Measurements from ENCODE around the gene OGFOD3. TPM values are rescaled to one million over a fixed set of nuclear protein-coding genes. Genes with fewer than 3 reads are reported as not detected.

The OGFOD3 gene
- total RNA-seq, 2 donors from 2014 or later, result 26.4 to 32.4 TPM

DNA sequence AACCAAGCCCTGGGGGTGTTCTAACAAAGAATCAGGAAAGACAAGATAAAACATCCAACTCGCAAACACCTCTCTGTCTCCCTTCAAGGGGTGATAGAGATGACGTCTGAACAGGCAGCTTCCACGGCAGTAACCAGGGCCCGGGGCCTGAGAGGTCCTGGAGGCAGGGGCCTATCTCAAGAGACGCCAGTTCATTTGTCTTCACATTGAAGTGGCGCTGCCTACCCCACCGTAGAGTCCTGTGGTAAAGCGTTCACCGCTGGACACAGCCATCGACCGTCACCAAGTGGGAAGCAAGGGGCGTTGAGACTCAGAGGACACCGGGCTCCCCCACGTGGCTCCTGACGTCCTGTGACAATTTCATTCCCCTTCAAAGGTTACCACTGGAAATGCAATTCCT is 25.4 kb downstream of the OGFOD3 start:
- Histone ChIP-seq H3K4me3 (no peak overlapping the region), H3K9me3 (no peaks in the 10 kb centered on the region), H3K27me3 (no peaks in the 10 kb centered on the region), H3K36me3 (no peaks in the 10 kb centered on the region), H3K4me1 (peaks cover 0 to 5% of the 10 kb centered on the region in 2 donors), H3K27ac (no peak overlapping the region)
- no peak for DNase-seq (ENCODE audit: low spot score)
- TF ChIP-seq, protein P1, sequence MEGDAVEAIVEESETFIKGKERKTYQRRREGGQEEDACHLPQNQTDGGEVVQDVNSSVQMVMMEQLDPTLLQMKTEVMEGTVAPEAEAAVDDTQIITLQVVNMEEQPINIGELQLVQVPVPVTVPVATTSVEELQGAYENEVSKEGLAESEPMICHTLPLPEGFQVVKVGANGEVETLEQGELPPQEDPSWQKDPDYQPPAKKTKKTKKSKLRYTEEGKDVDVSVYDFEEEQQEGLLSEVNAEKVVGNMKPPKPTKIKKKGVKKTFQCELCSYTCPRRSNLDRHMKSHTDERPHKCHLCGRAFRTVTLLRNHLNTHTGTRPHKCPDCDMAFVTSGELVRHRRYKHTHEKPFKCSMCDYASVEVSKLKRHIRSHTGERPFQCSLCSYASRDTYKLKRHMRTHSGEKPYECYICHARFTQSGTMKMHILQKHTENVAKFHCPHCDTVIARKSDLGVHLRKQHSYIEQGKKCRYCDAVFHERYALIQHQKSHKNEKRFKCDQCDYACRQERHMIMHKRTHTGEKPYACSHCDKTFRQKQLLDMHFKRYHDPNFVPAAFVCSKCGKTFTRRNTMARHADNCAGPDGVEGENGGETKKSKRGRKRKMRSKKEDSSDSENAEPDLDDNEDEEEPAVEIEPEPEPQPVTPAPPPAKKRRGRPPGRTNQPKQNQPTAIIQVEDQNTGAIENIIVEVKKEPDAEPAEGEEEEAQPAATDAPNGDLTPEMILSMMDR (IDR thresholded peaks at IDR 0.05), result no peak

DNA sequence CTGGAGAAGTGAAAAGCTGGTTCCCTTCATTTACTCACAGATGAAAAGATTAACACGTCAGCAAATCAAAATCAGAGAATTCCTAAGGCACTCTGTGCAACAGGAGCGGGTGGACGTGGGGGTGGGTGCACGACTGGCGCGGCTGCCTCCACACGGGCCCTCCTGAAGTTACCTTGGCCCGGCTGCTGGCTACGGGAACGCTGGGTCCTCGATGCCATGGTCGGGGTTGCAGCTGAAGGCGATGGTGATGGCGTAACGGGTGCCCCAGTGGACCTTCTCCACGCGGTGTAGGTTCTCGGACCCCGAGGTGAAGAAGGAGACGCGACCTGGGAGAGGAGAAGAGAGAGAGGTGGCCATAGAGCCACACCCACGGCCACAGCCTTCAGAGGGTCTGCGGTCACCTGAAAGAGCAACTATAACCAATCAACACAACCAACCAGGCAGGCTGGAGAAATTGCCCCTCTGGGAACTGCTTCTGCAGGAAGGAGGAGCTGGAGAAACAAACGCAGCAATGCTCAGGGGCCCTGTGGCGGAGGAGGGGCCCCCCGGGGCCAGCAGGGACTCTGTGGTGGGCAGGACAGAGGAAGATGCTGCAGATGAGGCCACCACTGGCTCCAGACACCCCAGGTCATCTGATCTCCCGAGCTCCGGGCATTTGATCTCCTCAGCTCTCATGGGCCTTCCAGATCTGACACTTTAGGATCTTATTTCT is 26.0 kb downstream of the OGFOD3 start:
- DNase-seq (ENCODE audit: low spot score), result no peak
- Histone ChIP-seq H3K27me3 (no peaks in the 10 kb centered on the region), H3K36me3 (no peaks in the 10 kb centered on the region), H3K9me3 (no peaks in the 10 kb centered on the region), H3K4me1 (peaks cover 0 to 5% of the 10 kb centered on the region in 2 donors), H3K27ac (no peak overlapping the region), H3K4me3 (no peak overlapping the region)
- TF ChIP-seq, protein P1 (IDR thresholded peaks at IDR 0.05), result no peak

DNA sequence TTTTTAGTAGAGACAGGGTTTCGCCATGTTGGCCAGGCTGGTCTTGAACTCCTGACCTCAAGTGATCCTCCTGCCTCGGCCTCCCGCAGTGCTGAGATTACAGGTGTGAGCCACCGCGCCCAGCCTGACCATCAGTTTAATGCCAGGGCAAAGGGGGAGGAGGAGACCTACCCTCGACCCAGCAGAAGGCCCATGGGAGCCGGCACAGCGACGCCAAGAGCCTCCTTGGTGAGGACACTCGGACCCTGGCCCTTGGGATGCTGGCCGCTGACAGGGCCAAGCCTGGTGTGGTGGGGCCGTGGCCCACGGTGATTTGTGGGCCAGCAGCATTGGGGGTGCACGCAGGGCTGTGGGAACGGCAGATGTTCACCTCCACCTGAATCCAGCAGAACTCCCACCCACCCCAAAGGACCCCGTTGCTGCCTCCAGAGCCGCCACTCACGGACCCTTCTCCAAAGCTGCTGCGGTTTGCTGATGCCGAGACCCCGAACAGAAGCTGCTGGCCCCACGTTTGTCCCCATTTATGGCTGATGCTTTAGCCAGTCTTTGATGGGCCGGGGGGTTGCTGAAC is 26.8 kb downstream of the OGFOD3 start:
- peaks cover 0 to 10% of the 10 kb centered on the region in 2 donors for H3K4me1 ChIP-seq
- no peak for DNase-seq (ENCODE audit: low spot score)

DNA sequence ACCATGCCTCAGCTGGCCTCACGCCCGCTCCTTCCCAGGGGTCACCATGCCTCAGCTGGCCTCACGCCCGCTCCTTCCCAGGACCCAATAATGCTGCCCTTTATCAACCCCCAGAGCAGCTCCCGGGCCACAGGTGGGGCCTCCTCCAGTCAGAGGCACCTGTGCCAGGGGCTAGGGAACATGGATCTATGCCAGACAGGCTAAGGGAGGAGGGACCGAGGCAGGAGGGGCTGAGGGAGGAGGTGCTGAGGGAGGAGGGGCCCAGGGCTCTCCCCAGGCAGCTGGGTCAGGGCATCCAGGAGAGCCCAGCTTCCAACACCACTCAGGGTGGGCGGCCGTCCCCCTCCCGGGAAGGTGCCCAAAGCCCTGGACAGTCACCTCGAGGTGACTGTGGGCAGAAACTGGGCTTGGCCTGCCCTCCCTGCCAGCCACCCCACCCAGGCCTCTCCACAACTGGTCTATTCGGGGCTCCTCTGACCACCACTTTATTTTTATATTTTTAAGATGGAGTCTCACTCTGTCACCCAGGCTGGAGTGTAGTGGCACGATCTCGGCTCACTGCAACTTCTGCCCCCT is 27.4 kb downstream of the OGFOD3 start:
- H3K4me1 ChIP-seq, result peaks cover 0 to 14% of the 10 kb centered on the region in 2 donors
- TF ChIP-seq, protein P1 (IDR thresholded peaks at IDR 0.05), result no peak
- H3K27me3 ChIP-seq, result no peaks in the 10 kb centered on the region
- no peak for DNase-seq (ENCODE audit: low spot score)
- no peaks in the 10 kb centered on the region for H3K9me3 ChIP-seq
- H3K27ac ChIP-seq, result no peak overlapping the region
- no peak overlapping the region for H3K4me3 ChIP-seq
- H3K36me3 ChIP-seq, result no peaks in the 10 kb centered on the region

More for the DNA sequence above, 26.8 kb downstream of the OGFOD3 start:
- H3K4me3 ChIP-seq, result no peak overlapping the region
- TF ChIP-seq, protein P1 (IDR thresholded peaks at IDR 0.05), result no peak
- H3K27ac ChIP-seq, result no peak overlapping the region
- no peaks in the 10 kb centered on the region for H3K9me3 ChIP-seq
- H3K27me3 ChIP-seq, result no peaks in the 10 kb centered on the region
- H3K36me3 ChIP-seq, result no peaks in the 10 kb centered on the region

DNA sequence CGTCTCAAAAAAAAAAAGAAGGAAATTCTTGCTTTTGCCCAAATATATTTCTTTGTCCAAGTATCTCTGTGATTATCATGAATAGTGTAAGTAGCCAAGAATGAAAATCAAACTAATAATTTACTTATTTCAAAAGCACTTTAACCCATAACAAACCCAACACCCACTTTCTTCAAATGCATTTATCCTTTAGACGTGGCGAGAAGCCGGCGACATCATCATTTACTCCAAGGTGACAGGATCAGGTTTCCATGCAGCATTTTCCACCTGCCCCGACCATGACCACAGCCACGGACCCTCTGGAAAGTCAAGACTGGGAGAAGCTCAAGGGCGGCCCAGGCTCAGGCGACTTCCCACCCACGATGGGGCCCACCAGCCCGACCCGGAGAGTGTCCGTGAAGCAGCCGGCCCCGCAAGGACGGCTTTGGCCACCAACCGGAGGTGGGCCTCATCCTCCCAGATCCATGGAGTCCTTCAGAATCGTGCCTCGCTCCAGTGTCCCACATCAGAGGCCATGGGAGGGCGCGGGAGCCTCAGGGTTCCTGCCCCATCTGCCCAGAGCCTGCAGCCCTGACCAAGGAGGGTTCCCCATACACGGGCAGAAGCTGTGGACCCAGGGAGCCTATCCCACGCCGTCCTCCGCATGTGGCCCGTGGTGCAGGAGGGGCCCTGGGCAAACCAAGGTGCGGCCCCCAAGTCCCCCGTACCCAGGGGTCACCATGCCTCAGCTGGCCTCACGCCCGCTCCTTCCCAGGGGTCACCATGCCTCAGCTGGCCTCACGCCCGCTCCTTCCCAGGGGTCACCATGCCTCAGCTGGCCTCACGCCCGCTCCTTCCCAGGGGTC is 28.1 kb downstream of the OGFOD3 start:
- TF ChIP-seq, protein P1 (IDR thresholded peaks at IDR 0.05), result no peak
- Histone ChIP-seq H3K36me3 (no peaks in the 10 kb centered on the region), H3K9me3 (no peaks in the 10 kb centered on the region), H3K27me3 (no peaks in the 10 kb centered on the region), H3K4me1 (peaks cover 0 to 20% of the 10 kb centered on the region in 2 donors), H3K27ac (no peak overlapping the region), H3K4me3 (no peak overlapping the region)
- DNase-seq (ENCODE audit: low spot score), result no peak
